GM18520 (cell line): ENCODE measurements around the gene FNDC3B.
A peak's percentile ranks its signal among the peaks of the same experiment; 100 is the strongest.

Source experiments
- ATAC-seq: cut with Tn5 transposase; IDR thresholded peaks from one replicate; pipeline ENCODE4 v1.9.1; 2021; ENCODE audit not compliant: unreplicated experiment

The FNDC3B gene

GRCh38 chr3:172052405-172052804 lies 13.0 kb downstream of the FNDC3B start:
- ATAC-seq: no peak

- ATAC-seq: no peak
Measured at GRCh38 chr3:172054115-172054764, 14.9 kb downstream of the FNDC3B start.

GRCh38 chr3:172056416-172056815 lies 17.0 kb downstream of the FNDC3B start:
- ATAC-seq: no peak

- ATAC-seq: no peak
Measured at GRCh38 chr3:172057059-172057458, 17.7 kb downstream of the FNDC3B start.

- no peak for ATAC-seq
Measured at GRCh38 chr3:172057624-172058327, 18.4 kb downstream of the FNDC3B start.

- no peak for ATAC-seq
Measured at GRCh38 chr3:172059532-172059931, 20.2 kb downstream of the FNDC3B start.

- ATAC-seq: no peak
Measured at GRCh38 chr3:172060234-172060633, 20.9 kb downstream of the FNDC3B start.

- peak; percentile 88 for ATAC-seq
Measured at GRCh38 chr3:172061724-172062184, 22.4 kb downstream of the FNDC3B start.

- ATAC-seq: no peak
Measured at GRCh38 chr3:172062761-172063160, 23.4 kb downstream of the FNDC3B start.

GRCh38 chr3:172063456-172064432 lies 24.4 kb downstream of the FNDC3B start:
- no peak for ATAC-seq

- no peak for ATAC-seq
Measured at GRCh38 chr3:172065527-172065926, 26.1 kb downstream of the FNDC3B start.

- ATAC-seq: no peak
Measured at GRCh38 chr3:172065967-172066762, 26.8 kb downstream of the FNDC3B start.

GRCh38 chr3:172066880-172067796 lies 27.8 kb downstream of the FNDC3B start:
- ATAC-seq: no peak

- ATAC-seq: no peak
Measured at GRCh38 chr3:172067837-172068440, 28.6 kb downstream of the FNDC3B start.

- no peak for ATAC-seq
Measured at GRCh38 chr3:172068977-172069376, 29.6 kb downstream of the FNDC3B start.

GRCh38 chr3:172069478-172069877 lies 30.1 kb downstream of the FNDC3B start:
- no peak for ATAC-seq

GRCh38 chr3:172070269-172070668 lies 30.9 kb downstream of the FNDC3B start:
- ATAC-seq: no peak

- no peak for ATAC-seq
Measured at GRCh38 chr3:172070802-172071201, 31.4 kb downstream of the FNDC3B start.

GRCh38 chr3:172071780-172072330 lies 32.5 kb downstream of the FNDC3B start:
- ATAC-seq: no peak
